Loucy (cell line): ENCODE measurements around the gene SDK1.
"Not testable (repeated sequence)": the region's sequence is repeated elsewhere in the genome, so short reads cannot be mapped to it uniquely, and the experiment has no call there.

Source experiments
- CTCF ChIP-seq: fragments of 200-600 bp; sonication (generic); conservative IDR thresholded peaks from 2 replicates; pipeline ENCODE4 v1.5.1; 2014; ENCODE audit warnings: mild to moderate bottlenecking, antibody characterized with exemption, low read length
- EZH2phosphoT487 ChIP-seq: fragments of 200-600 bp; IDR thresholded peaks from 2 replicates; pipeline ENCODE4 v1.6.1; 2018; ENCODE audit warnings: antibody characterized with exemption, mild to moderate bottlenecking, moderate library complexity, borderline replicate concordance

GRCh38 chr7:3706091-3706490, 405.0 kb downstream of the SDK1 start:
- not testable (repeated sequence) for TF ChIP-seq EZH2phosphoT487, CTCF
